Mesendoderm (in vitro differentiated cells): ENCODE data around the gene AHI1.

Experiments
- DNase-seq: peaks from one replicate; pipeline ENCODE4 v3.0.0; 2013
- H2AK5ac ChIP-seq: 2 replicates; pipeline ENCODE4 v1.6.1; 2013; ENCODE audit warnings: low read length, inconsistent platforms
- H2BK120ac ChIP-seq: 2 replicates; pipeline ENCODE4 v1.6.1; 2013; ENCODE audit warnings: low read depth, mild to moderate bottlenecking, low read length, moderate library complexity, mixed read lengths
- H2BK15ac ChIP-seq: replicated peaks from 2 replicates; pipeline ENCODE4 v1.6.1; 2013; ENCODE audit warnings: low read depth, mild to moderate bottlenecking, moderate library complexity
- H2BK5ac ChIP-seq: 2 replicates; pipeline ENCODE4 v1.6.1; 2013; ENCODE audit warnings: low read length, inconsistent platforms
- H3K18ac ChIP-seq: 2 replicates; pipeline ENCODE4 v1.6.1; 2013; ENCODE audit warnings: mild to moderate bottlenecking, low read length, mixed read lengths
- H3K23ac ChIP-seq: one replicate; pipeline ENCODE4 v1.6.1; 2013; ENCODE audit warnings: low read length
- H3K27ac ChIP-seq: 2 replicates; pipeline ENCODE4 v1.5.1; 2013; ENCODE audit warnings: low read depth, mild to moderate bottlenecking, inconsistent platforms, low read length, moderate library complexity
- H3K27me3 ChIP-seq: 2 replicates; pipeline ENCODE4 v1.6.1; 2013; ENCODE audit warnings: low read length, control low read depth, mild to moderate bottlenecking, inconsistent platforms; ENCODE audit not compliant: insufficient read depth, poor library complexity
- H3K36me3 ChIP-seq: 2 replicates; pipeline ENCODE4 v1.6.1; 2013; ENCODE audit warnings: low read length, inconsistent platforms; ENCODE audit not compliant: control insufficient read depth, insufficient read depth
- H3K4ac ChIP-seq: one replicate; pipeline ENCODE4 v1.6.1; 2013; ENCODE audit warnings: low read depth, mild to moderate bottlenecking, low read length, moderate library complexity
- H3K4me1 ChIP-seq: 2 replicates; pipeline ENCODE4 v1.6.1; 2013; ENCODE audit warnings: low read depth, low read length, inconsistent platforms; ENCODE audit not compliant: control insufficient read depth
- H3K4me2 ChIP-seq: 2 replicates; pipeline ENCODE4 v1.6.1; 2013; ENCODE audit warnings: low read length
- H3K4me3 ChIP-seq: 2 replicates; pipeline ENCODE4 v1.5.1; 2013; ENCODE audit warnings: mild to moderate bottlenecking, low read length
- H3K56ac ChIP-seq: one replicate; pipeline ENCODE4 v1.6.1; 2013; ENCODE audit warnings: low read length
- H3K79me1 ChIP-seq: 2 replicates; pipeline ENCODE4 v1.6.1; 2013; ENCODE audit warnings: low read length, inconsistent platforms
- H3K79me2 ChIP-seq: 2 replicates; pipeline ENCODE4 v1.6.1; 2013; ENCODE audit warnings: mild to moderate bottlenecking, low read length; ENCODE audit not compliant: control insufficient read depth, insufficient read depth
- H3K9ac ChIP-seq: 2 replicates; pipeline ENCODE4 v1.6.1; 2013; ENCODE audit warnings: low read length, inconsistent platforms
- H4K5ac ChIP-seq: one replicate; pipeline ENCODE4 v1.6.1; 2013; ENCODE audit warnings: low read length
- H4K8ac ChIP-seq: one replicate; pipeline ENCODE4 v1.6.1; 2013; ENCODE audit warnings: low read depth, mild to moderate bottlenecking, control low read depth, low read length, moderate library complexity
- WGBS: extraction: QIAGEN DNeasy Blood & Tissue Kit; methylation state at CpG from one replicate; pipeline ENCODE4 v1.1.7; 2013; ENCODE audit warnings: low lambda C conversion rate, missing lambda C conversion rate; ENCODE audit not compliant: insufficient coverage; ENCODE audit errors: extremely low coverage; 5-methylcytosine and 5-hydroxymethylcytosine counted together

AHI1 gene

GRCh38 chr6:135535989-135536414 is 38.5 kb upstream of the AHI1 start:
- Histone ChIP-seq H3K18ac (no peak overlapping the region), H2BK15ac (no peak overlapping the region), H3K56ac (no peak overlapping the region), H2AK5ac (no peak overlapping the region), H3K27ac (no peak overlapping the region), H3K23ac (no peak overlapping the region), H3K4me2 (no peak overlapping the region), H3K79me1 (no peaks in the 10 kb centered on the region), H3K79me2 (no peaks in the 10 kb centered on the region), H4K5ac (no peak overlapping the region), H4K8ac (no peak overlapping the region), H3K4ac (no peak overlapping the region), H3K4me1 (peaks cover 3% of the 10 kb centered on the region), H2BK5ac (no peak overlapping the region), H3K27me3 (no peaks in the 10 kb centered on the region), H3K36me3 (no peaks in the 10 kb centered on the region), H3K4me3 (no peak overlapping the region), H2BK120ac (no peak overlapping the region), H3K9ac (no peak overlapping the region)
- peak; percentile 67 for DNase-seq
- WGBS = no CpG with 5 or more reads among the region's 4 CpGs

DNA sequence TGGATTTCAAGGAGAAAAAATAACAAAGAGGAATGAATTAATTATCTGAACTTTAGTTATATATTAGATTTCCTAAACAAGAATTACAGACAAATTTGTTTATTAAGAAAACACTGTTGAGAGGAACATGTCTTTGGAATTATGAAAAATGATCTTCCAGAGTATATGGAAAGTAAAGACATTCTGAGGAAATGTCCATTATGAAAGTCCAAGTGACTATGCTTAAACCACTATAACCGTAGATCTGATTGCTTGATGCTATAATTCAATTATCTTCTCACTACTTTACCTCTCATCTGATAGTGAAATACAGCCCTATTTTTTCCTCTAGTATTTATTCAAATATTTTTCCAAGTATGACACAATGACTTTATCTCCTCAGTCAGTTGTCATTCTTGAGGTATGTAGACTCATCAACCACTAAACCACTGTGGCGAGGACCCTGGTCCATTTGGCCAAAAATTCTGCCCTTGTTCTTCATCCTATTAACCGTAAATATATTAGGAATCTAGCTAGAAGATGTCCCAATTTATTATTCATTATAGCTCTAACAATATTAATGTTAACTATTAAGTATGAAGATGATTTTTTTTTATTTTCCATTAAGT is 37.3 kb upstream of the AHI1 start:
- H2BK15ac ChIP-seq = no peak overlapping the region
- DNase-seq = no peak
- H3K4me1 ChIP-seq = peaks cover 3% of the 10 kb centered on the region
- H4K8ac ChIP-seq = no peak overlapping the region
- no CpG with 5 or more reads among the region's 3 CpGs for WGBS
- no peak overlapping the region for H2BK5ac ChIP-seq
- no peak overlapping the region for H3K9ac ChIP-seq
- no peak overlapping the region for H3K4me2 ChIP-seq
- H3K4me3 ChIP-seq = no peak overlapping the region
- no peaks in the 10 kb centered on the region for H3K36me3 ChIP-seq
- no peaks in the 10 kb centered on the region for H3K27me3 ChIP-seq
- no peak overlapping the region for H2BK120ac ChIP-seq
- H3K18ac ChIP-seq = no peak overlapping the region
- no peak overlapping the region for H3K4ac ChIP-seq
- no peaks in the 10 kb centered on the region for H3K79me1 ChIP-seq
- H3K56ac ChIP-seq = no peak overlapping the region
- H2AK5ac ChIP-seq = no peak overlapping the region
- H4K5ac ChIP-seq = no peak overlapping the region
- no peaks in the 10 kb centered on the region for H3K79me2 ChIP-seq
- H3K27ac ChIP-seq = no peak overlapping the region
- H3K23ac ChIP-seq = no peak overlapping the region

- H4K5ac ChIP-seq = no peak overlapping the region
- no peaks in the 10 kb centered on the region for H3K79me1 ChIP-seq
- no peak overlapping the region for H3K4me3 ChIP-seq
- H2BK120ac ChIP-seq = no peak overlapping the region
- no peak overlapping the region for H4K8ac ChIP-seq
- no peak for DNase-seq
- no peak overlapping the region for H3K9ac ChIP-seq
- H2BK5ac ChIP-seq = no peak overlapping the region
- no peak overlapping the region for H2AK5ac ChIP-seq
- WGBS = no CpG with 5 or more reads among the region's 1 CpG
- H3K79me2 ChIP-seq = no peaks in the 10 kb centered on the region
- H3K4me1 ChIP-seq = no peaks in the 10 kb centered on the region
- no peaks in the 10 kb centered on the region for H3K27me3 ChIP-seq
- H3K36me3 ChIP-seq = no peaks in the 10 kb centered on the region
- H3K56ac ChIP-seq = no peak overlapping the region
- H3K4ac ChIP-seq = no peak overlapping the region
- no peak overlapping the region for H3K23ac ChIP-seq
- no peak overlapping the region for H3K4me2 ChIP-seq
- no peak overlapping the region for H2BK15ac ChIP-seq
- no peak overlapping the region for H3K27ac ChIP-seq
- H3K18ac ChIP-seq = no peak overlapping the region
Measured at GRCh38 chr6:135532559-135532958, 35.0 kb upstream of the AHI1 start.

DNA sequence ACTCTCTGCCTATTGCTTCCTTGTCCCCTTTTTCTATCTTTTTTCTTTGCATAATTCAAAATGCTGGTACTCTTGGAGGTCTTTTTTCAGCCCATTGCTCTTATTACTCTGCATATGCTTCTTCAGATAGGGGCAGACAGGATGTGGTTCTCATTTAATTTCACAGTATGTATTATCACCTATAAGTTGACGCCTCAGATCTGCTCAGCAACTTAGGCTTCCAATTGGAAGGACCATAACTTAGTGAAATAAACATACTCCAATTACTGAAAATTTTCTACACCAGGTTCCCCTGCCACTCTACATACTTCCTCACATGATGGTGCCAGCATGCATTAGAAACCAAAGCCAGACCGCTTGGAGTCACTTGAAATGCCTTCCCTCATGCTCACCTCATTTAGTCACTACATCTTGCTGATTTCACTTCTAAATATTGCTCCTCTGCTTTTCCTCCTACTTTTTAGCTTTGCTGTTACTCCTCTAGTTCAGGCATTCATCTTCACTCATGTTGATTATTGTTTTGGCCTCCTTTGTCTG is 34.5 kb upstream of the AHI1 start:
- Histone ChIP-seq H2BK15ac (no peak overlapping the region), H3K4me3 (no peak overlapping the region), H3K79me2 (no peaks in the 10 kb centered on the region), H3K79me1 (no peaks in the 10 kb centered on the region), H2AK5ac (no peak overlapping the region), H3K23ac (no peak overlapping the region), H3K4me1 (no peaks in the 10 kb centered on the region), H3K27ac (no peak overlapping the region), H3K27me3 (no peaks in the 10 kb centered on the region), H4K5ac (no peak overlapping the region), H3K18ac (no peak overlapping the region), H3K4me2 (no peak overlapping the region), H3K56ac (no peak overlapping the region), H4K8ac (no peak overlapping the region), H3K36me3 (no peaks in the 10 kb centered on the region), H2BK5ac (no peak overlapping the region), H3K9ac (no peak overlapping the region), H3K4ac (no peak overlapping the region), H2BK120ac (no peak overlapping the region)
- WGBS = no CpG with 5 or more reads among the region's 2 CpGs
- DNase-seq = no peak

DNA sequence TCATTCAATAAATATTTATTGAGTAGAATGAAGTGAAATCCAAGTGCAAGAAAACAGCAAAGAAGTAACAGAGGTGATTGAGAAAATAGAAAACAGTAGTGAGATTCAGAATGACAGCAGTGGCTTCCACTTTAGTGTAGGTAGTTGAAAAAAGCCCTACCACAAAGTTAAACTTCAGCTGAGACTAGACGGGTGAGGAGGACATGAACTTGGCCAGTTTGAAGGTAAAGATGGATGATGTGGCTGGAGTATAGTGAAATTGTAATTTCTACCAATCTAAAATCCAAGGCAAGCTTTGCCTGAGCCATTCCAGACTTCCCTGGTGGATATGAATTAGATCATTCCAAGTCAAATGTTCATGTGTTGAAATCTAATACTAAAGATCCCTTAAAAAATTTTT is 32.6 kb upstream of the AHI1 start:
- H3K27ac ChIP-seq = no peak overlapping the region
- no peak overlapping the region for H3K4me3 ChIP-seq
- no peak overlapping the region for H2BK120ac ChIP-seq
- no peaks in the 10 kb centered on the region for H3K79me2 ChIP-seq
- H3K79me1 ChIP-seq = no peaks in the 10 kb centered on the region
- no CpG with 5 or more reads among the region's 1 CpG for WGBS
- H3K56ac ChIP-seq = no peak overlapping the region
- no peak overlapping the region for H3K23ac ChIP-seq
- no peak overlapping the region for H4K5ac ChIP-seq
- H3K18ac ChIP-seq = no peak overlapping the region
- H2BK15ac ChIP-seq = no peak overlapping the region
- no peaks in the 10 kb centered on the region for H3K27me3 ChIP-seq
- no peaks in the 10 kb centered on the region for H3K4me1 ChIP-seq
- H2AK5ac ChIP-seq = no peak overlapping the region
- no peak overlapping the region for H2BK5ac ChIP-seq
- no peak overlapping the region for H3K4me2 ChIP-seq
- no peak overlapping the region for H3K9ac ChIP-seq
- no peak overlapping the region for H3K4ac ChIP-seq
- no peak overlapping the region for H4K8ac ChIP-seq
- no peak for DNase-seq
- no peaks in the 10 kb centered on the region for H3K36me3 ChIP-seq

DNA sequence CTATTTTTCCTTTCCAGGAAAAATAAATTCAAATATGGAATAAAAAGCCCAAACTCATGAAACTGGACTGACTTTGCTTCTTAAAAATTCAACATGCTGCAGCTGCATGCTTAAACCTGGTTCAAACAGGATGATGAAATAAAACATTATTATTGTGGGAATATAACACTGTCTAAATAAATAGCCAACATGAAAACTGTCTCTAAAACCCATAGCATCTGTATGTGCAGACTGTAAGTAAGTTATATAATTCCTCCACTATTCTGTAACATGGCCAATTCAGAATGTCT is 30.4 kb upstream of the AHI1 start:
- Histone ChIP-seq H3K4me3 (no peak overlapping the region), H3K23ac (no peak overlapping the region), H2BK15ac (no peak overlapping the region), H2BK5ac (no peak overlapping the region), H3K4ac (no peak overlapping the region), H2BK120ac (no peak overlapping the region), H3K27ac (no peak overlapping the region), H3K4me1 (no peaks in the 10 kb centered on the region), H3K9ac (no peak overlapping the region), H3K79me1 (no peaks in the 10 kb centered on the region), H3K56ac (no peak overlapping the region), H2AK5ac (no peak overlapping the region), H3K36me3 (no peaks in the 10 kb centered on the region), H3K27me3 (no peaks in the 10 kb centered on the region), H4K5ac (no peak overlapping the region), H3K4me2 (no peak overlapping the region), H3K79me2 (no peaks in the 10 kb centered on the region), H3K18ac (no peak overlapping the region), H4K8ac (no peak overlapping the region)
- DNase-seq = no peak
